Liver (tissue), 9 donors: ENCODE results near the gene TNFRSF6B. TPM values are rescaled to one million over a fixed set of nuclear protein-coding genes. Genes with fewer than 3 reads are reported as not detected.
"Not testable (repeated sequence)": the region's sequence is repeated elsewhere in the genome, so short reads cannot be mapped to it uniquely, and the experiment has no call there.

Source experiments
- DNase-seq: peaks from one replicate; pipeline ENCODE4 v3.0.0-alpha.2; 2017; ENCODE audit warnings: low spot score
- H3K27ac ChIP-seq, 2 donors: one replicate each; pipeline ENCODE4 v1.7.0; 2013; ENCODE audit warnings: inconsistent platforms in 2 of 2, low read length in 2 of 2, control low read depth in 1 of 2, low read depth in 1 of 2, mild to moderate bottlenecking in 1 of 2
- H3K27me3 ChIP-seq, 4 donors: one replicate each; pipeline versions ENCODE4 v1.6.1 to v1.7.0; 2013; ENCODE audit warnings: low read length in 3 of 4, inconsistent platforms in 1 of 4, mild to moderate bottlenecking in 1 of 4, moderate library complexity in 1 of 4; ENCODE audit not compliant: control insufficient read depth in 4 of 4, insufficient read depth in 4 of 4
- H3K36me3 ChIP-seq, 4 donors: one replicate each; pipeline versions ENCODE4 v1.6.1 to v1.7.0; 2013; ENCODE audit warnings: low read length in 3 of 4, mild to moderate bottlenecking in 3 of 4, low read depth in 1 of 4, moderate library complexity in 1 of 4; ENCODE audit not compliant: control insufficient read depth in 4 of 4, insufficient read depth in 3 of 4
- H3K4me1 ChIP-seq, 4 donors: one replicate each; pipeline versions ENCODE4 v1.6.1 to v1.7.0; 2013; ENCODE audit warnings: low read length in 3 of 4, mild to moderate bottlenecking in 3 of 4, moderate library complexity in 1 of 4; ENCODE audit not compliant: control insufficient read depth in 4 of 4, insufficient read depth in 4 of 4
- H3K4me3 ChIP-seq, 3 donors: one replicate each; pipeline versions ENCODE4 v1.6.1 to v1.7.0; 2013; ENCODE audit warnings: low read length in 3 of 3, control low read depth in 1 of 3, low read depth in 1 of 3, mild to moderate bottlenecking in 1 of 3
- H3K9ac ChIP-seq, 2 donors: one replicate each; pipeline ENCODE4 v1.7.0; 2013; ENCODE audit warnings: low read length in 2 of 2, mild to moderate bottlenecking in 2 of 2, moderate library complexity in 2 of 2, control low read depth in 1 of 2, low read depth in 1 of 2
- H3K9me3 ChIP-seq, 4 donors: one replicate each; pipeline versions ENCODE4 v1.6.1 to v1.7.0; 2013; ENCODE audit warnings: low read length in 3 of 4; ENCODE audit not compliant: control insufficient read depth in 4 of 4
- ATF3 ChIP-seq: IDR thresholded peaks from 2 replicates; pipeline ENCODE4 v1.6.1; 2016; ENCODE audit warnings: antibody characterized with exemption
- CTCF ChIP-seq: fragments of 150-350 bp; IDR thresholded peaks from 2 replicates; pipeline ENCODE4 v1.5.1; 2017; ENCODE audit warnings: improper control_type of control experiment, low read depth, low read length; ENCODE audit not compliant: missing input control
- EGR1 ChIP-seq, 2 donors: IDR thresholded peaks; 2 replicates each; pipeline ENCODE4 v1.6.1; 2016 to 2018; ENCODE audit warnings: antibody characterized with exemption in 2 of 2, low read depth in 2 of 2
- FOXA1 ChIP-seq: IDR thresholded peaks from 2 replicates; pipeline ENCODE4 v1.6.1; 2016; ENCODE audit warnings: antibody characterized with exemption
- GABPA ChIP-seq, 2 donors: IDR thresholded peaks in 1 of 2; conservative IDR thresholded peaks in 1 of 2; 2 replicates each; pipeline ENCODE4 v1.6.1; 2016; ENCODE audit warnings: antibody characterized with exemption in 2 of 2, mild to moderate bottlenecking in 1 of 2, moderate library complexity in 1 of 2
- HNF4A ChIP-seq, 2 donors: conservative IDR thresholded peaks; 2 replicates each; pipeline ENCODE4 v1.6.1; 2016; ENCODE audit warnings: antibody characterized with exemption in 2 of 2, mild to moderate bottlenecking in 2 of 2
- HNF4G ChIP-seq: IDR thresholded peaks from 2 replicates; pipeline ENCODE4 v1.6.1; 2016; ENCODE audit warnings: antibody characterized with exemption
- JUND ChIP-seq, 2 donors: IDR thresholded peaks; 2 replicates each; pipeline ENCODE4 v1.6.1; 2016; ENCODE audit warnings: antibody characterized with exemption in 2 of 2
- NR2F2 ChIP-seq: IDR thresholded peaks from 2 replicates; pipeline ENCODE4 v1.6.1; 2016; ENCODE audit warnings: antibody characterized with exemption
- RAD21 ChIP-seq, 2 donors: IDR thresholded peaks; 2 replicates each; pipeline ENCODE4 v1.6.1; 2016; ENCODE audit warnings: antibody characterized with exemption in 2 of 2, mild to moderate bottlenecking in 2 of 2
- REST ChIP-seq: IDR thresholded peaks from 2 replicates; pipeline ENCODE4 v1.6.1; 2016; ENCODE audit warnings: antibody characterized with exemption, mild to moderate bottlenecking
- RXRA ChIP-seq, 2 donors: IDR thresholded peaks; 2 replicates each; pipeline ENCODE4 v1.6.1; 2017 to 2018; ENCODE audit warnings: antibody characterized with exemption in 2 of 2, mild to moderate bottlenecking in 1 of 2
- SP1 ChIP-seq: IDR thresholded peaks from 2 replicates; pipeline ENCODE4 v1.6.1; 2018; ENCODE audit warnings: antibody characterized with exemption, mild to moderate bottlenecking
- TAF1 ChIP-seq: conservative IDR thresholded peaks from 2 replicates; pipeline ENCODE4 v1.6.1; 2016; ENCODE audit warnings: antibody characterized with exemption, mild to moderate bottlenecking
- YY1 ChIP-seq: IDR thresholded peaks from 2 replicates; pipeline ENCODE4 v1.6.1; 2016; ENCODE audit warnings: antibody characterized with exemption, mild to moderate bottlenecking
- WGBS: extraction: QIAGEN DNeasy Blood & Tissue Kit; methylation state at CpG from one replicate; pipeline ENCODE4 v1.1.7; 2013; 5-methylcytosine and 5-hydroxymethylcytosine counted together
- polyA plus RNA-seq, 2 donors: library from polyadenylated mRNA; stranded (reverse) in 1 of 2; unstranded in 1 of 2; fragments of 200-250 nt in 1 of 2; fragments of >200 nt in 1 of 2; fragmentation: Nextera tagmentation in 1 of 2; extraction: Ambion mirVana in 1 of 2; gene quantifications; one replicate each; pipeline versions ENCODE4 v1.2.1 to v1.2.3, GENCODE V29; 2013 to 2015
- total RNA-seq, 2 donors: library from RNA; depleted of rRNA; stranded (reverse); fragments of >200 nt; gene quantifications; one replicate each; pipeline ENCODE4 v1.2.3, GENCODE V29; 2014
- TF ChIP-seq, protein P1 (sequence below): IDR thresholded peaks from 2 replicates; pipeline ENCODE4 v1.6.1; 2016; ENCODE audit warnings: antibody characterized with exemption
- TF ChIP-seq, protein P2 (sequence below): IDR thresholded peaks from 2 replicates; pipeline ENCODE4 v1.6.1; 2016; ENCODE audit warnings: antibody characterized with exemption
- donor health status: healthy.
- donor health status: healthy.
- donor health status: healthy.
- donor health status: healthy.
- donor health status: healthy.

The TNFRSF6B gene
- total and polyA plus RNA-seq, 4 donors, result 0.09 to 0.73 TPM; not detected in 2

- TF ChIP-seq, protein P1, sequence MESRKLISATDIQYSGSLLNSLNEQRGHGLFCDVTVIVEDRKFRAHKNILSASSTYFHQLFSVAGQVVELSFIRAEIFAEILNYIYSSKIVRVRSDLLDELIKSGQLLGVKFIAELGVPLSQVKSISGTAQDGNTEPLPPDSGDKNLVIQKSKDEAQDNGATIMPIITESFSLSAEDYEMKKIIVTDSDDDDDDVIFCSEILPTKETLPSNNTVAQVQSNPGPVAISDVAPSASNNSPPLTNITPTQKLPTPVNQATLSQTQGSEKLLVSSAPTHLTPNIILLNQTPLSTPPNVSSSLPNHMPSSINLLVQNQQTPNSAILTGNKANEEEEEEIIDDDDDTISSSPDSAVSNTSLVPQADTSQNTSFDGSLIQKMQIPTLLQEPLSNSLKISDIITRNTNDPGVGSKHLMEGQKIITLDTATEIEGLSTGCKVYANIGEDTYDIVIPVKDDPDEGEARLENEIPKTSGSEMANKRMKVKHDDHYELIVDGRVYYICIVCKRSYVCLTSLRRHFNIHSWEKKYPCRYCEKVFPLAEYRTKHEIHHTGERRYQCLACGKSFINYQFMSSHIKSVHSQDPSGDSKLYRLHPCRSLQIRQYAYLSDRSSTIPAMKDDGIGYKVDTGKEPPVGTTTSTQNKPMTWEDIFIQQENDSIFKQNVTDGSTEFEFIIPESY, result no peak
- TF ChIP-seq TAF1 (no peak), YY1 (no peak), JUND (IDR thresholded peaks at IDR 0.05) (no peak), EGR1 (IDR thresholded peaks at IDR 0.05; ENCODE audit: low read depth in 2 of 2) (no peak), HNF4G (no peak), HNF4A (conservative IDR thresholded peaks at IDR 0.05) (no peak)
- TF ChIP-seq, protein P2, sequence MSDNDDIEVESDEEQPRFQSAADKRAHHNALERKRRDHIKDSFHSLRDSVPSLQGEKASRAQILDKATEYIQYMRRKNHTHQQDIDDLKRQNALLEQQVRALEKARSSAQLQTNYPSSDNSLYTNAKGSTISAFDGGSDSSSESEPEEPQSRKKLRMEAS, result no peak
These were observed 22.5 kb downstream of the TNFRSF6B start (continued) for GRCh38 chr20:63718996-63719395.

GRCh38 chr20:63722967-63723622, 26.6 kb downstream of the TNFRSF6B start:
- H3K27me3 ChIP-seq, DNase-seq, H3K9ac ChIP-seq, H3K9me3 ChIP-seq, H3K4me3 ChIP-seq, H3K27ac ChIP-seq: not testable (repeated sequence)
- WGBS, result 81% methylated on average over 2 of the region's 2 CpGs
- Histone ChIP-seq H3K36me3 (peaks cover 0 to 18% (median 11%) of the 10 kb centered on the region in 4 donors), H3K4me1 (peaks cover under 1 to 10% (median 10%) of the 10 kb centered on the region in 4 donors)

GRCh38 chr20:63730189-63730733, 33.8 kb downstream of the TNFRSF6B start:
- not testable (repeated sequence) for H3K27me3 ChIP-seq, H3K9me3 ChIP-seq, DNase-seq, H3K27ac ChIP-seq, H3K4me3 ChIP-seq, H3K9ac ChIP-seq, H3K36me3 ChIP-seq
- peaks cover 10 to 57% (median 39%) of the 10 kb centered on the region in 4 donors for H3K4me1 ChIP-seq
- 89% methylated on average over 18 of the region's 18 CpGs for WGBS

DNA sequence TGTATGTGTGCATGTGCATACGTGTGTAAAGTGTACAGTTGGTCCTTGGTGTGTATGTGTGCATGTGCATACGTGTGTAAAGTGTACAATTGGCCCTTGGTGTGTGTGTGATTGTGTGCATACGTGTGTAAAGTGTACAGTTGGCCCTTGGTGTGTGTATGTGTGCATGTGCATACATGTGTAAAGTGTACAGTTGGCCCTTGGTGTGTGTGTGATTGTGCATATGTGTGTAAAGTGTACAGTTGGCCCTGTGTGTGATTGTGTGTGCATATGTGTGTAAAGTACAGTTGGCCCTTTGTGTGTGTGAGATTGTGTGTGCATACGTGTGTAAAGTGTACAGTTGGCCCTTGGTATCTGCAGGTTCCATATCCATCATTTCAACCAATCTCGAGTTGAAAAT, 35.0 kb downstream of the TNFRSF6B start:
- no peak overlapping the region for H3K9ac ChIP-seq
- no peaks in the 10 kb centered on the region for H3K36me3 ChIP-seq
- no peaks in the 10 kb centered on the region for H3K27me3 ChIP-seq
- no peak overlapping the region for H3K27ac ChIP-seq
- WGBS, result 88% methylated on average over 5 of the region's 5 CpGs
- peaks cover 10 to 68% (median 47%) of the 10 kb centered on the region in 4 donors for H3K4me1 ChIP-seq
- H3K4me3 ChIP-seq, result no peak overlapping the region
- DNase-seq, result no peak
- H3K9me3 ChIP-seq, result no peaks in the 10 kb centered on the region
- TF ChIP-seq CTCF (no peak), RAD21 (IDR thresholded peaks at IDR 0.05) (no peak), REST (no peak), FOXA1 (no peak), NR2F2 (no peak), JUND (IDR thresholded peaks at IDR 0.05) (no peak), GABPA (IDR thresholded peaks at IDR 0.05 in 1 of 2, conservative IDR thresholded peaks at IDR 0.05 in 1 of 2) (no peak), SP1 (no peak), TAF1 (no peak), RXRA (IDR thresholded peaks at IDR 0.05) (no peak), EGR1 (IDR thresholded peaks at IDR 0.05; ENCODE audit: low read depth in 2 of 2) (no peak), YY1 (no peak), ATF3 (no peak), HNF4G (no peak), HNF4A (conservative IDR thresholded peaks at IDR 0.05) (no peak)
- TF ChIP-seq, protein P2, result no peak
